ENCODE measurements around the gene CEP41.

- no peak for TF ChIP-seq EGR1 (IDR thresholded peaks at IDR 0.05; ENCODE audit: low read depth in 2 of 2)
- TF ChIP-seq, protein P1, sequence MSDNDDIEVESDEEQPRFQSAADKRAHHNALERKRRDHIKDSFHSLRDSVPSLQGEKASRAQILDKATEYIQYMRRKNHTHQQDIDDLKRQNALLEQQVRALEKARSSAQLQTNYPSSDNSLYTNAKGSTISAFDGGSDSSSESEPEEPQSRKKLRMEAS (IDR thresholded peaks at IDR 0.05), result no peak
- TF ChIP-seq, protein P2, sequence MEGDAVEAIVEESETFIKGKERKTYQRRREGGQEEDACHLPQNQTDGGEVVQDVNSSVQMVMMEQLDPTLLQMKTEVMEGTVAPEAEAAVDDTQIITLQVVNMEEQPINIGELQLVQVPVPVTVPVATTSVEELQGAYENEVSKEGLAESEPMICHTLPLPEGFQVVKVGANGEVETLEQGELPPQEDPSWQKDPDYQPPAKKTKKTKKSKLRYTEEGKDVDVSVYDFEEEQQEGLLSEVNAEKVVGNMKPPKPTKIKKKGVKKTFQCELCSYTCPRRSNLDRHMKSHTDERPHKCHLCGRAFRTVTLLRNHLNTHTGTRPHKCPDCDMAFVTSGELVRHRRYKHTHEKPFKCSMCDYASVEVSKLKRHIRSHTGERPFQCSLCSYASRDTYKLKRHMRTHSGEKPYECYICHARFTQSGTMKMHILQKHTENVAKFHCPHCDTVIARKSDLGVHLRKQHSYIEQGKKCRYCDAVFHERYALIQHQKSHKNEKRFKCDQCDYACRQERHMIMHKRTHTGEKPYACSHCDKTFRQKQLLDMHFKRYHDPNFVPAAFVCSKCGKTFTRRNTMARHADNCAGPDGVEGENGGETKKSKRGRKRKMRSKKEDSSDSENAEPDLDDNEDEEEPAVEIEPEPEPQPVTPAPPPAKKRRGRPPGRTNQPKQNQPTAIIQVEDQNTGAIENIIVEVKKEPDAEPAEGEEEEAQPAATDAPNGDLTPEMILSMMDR (IDR thresholded peaks at IDR 0.05; ENCODE audit: low read depth, low read length, missing input control), result no peak
- peak; percentile 53 for TF ChIP-seq SP1 (IDR thresholded peaks at IDR 0.05)
- TF ChIP-seq REST (IDR thresholded peaks at IDR 0.05), result no peak
- no peak for TF ChIP-seq FOXA1 (IDR thresholded peaks at IDR 0.05)
- peak in 1 of 2 donors; percentile 50 for TF ChIP-seq RAD21 (IDR thresholded peaks at IDR 0.05)
- TF ChIP-seq TAF1 (conservative IDR thresholded peaks at IDR 0.05), result no peak
- TF ChIP-seq RXRA (IDR thresholded peaks at IDR 0.05), result peak; percentile 30 to 69
- TF ChIP-seq YY1 (IDR thresholded peaks at IDR 0.05), result no peak
Observed at GRCh38 chr7:130369110-130369711, 71.6 kb downstream of the CEP41 start.
